ENCODE data around the gene POP4. TPM values are rescaled to one million over a fixed set of nuclear protein-coding genes. Genes with fewer than 3 reads are reported as not detected.
A peak's percentile ranks its signal among the peaks of the same experiment; 100 is the strongest.

POP4 gene
- total RNA-seq, 2 donors from 2014 or later, result 36.3 to 40.8 TPM

- no peak overlapping the region for H3K4me3 ChIP-seq
- DNase-seq (ENCODE audit: low spot score), result no peak
- no peaks in the 10 kb centered on the region for H3K27me3 ChIP-seq
- no peak for TF ChIP-seq CTCF (IDR thresholded peaks at IDR 0.05)
- no peak overlapping the region for H3K27ac ChIP-seq
- peaks cover 0 to 5% of the 10 kb centered on the region in 2 donors for H3K9me3 ChIP-seq
- no peaks in the 10 kb centered on the region for H3K36me3 ChIP-seq
- no peaks in the 10 kb centered on the region for H3K4me1 ChIP-seq
Observed at GRCh38 chr19:29653398-29653797, 47.3 kb downstream of the POP4 start.

DNA sequence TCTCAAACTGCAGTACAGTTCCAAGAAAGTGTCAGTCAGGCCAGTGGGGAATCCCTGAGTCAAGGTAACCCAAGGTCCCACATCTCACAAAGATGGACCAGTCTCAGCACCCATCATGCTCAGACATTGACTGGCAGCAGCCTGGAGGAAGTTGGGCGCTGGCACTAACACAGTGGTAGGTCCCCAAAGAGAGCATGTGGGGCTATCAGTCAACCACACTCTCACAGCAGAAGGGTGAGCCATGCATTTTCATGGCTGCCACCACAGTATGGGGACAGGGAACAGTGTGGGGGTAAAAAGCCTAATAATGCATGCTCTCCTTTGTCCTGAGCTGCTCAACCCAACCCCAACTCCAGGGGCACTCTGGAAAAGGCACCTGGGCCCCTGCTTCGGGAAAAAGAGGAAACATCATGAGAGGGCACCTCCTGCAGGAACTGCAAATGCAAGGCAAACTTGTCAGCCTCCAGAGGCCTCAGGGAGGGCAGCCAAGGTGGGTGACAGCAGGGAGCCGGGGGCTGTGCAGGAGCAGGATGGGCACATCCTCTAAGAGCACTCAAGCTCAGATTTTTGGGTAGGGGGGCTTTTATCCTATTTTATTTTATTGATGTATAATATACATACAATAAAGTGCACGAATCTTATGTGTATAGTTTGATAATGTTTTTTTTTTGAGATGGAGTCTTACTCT, 49.7 kb downstream of the POP4 start:
- H3K9me3 ChIP-seq, result peaks cover 0 to 5% of the 10 kb centered on the region in 2 donors
- no peak for DNase-seq (ENCODE audit: low spot score)
- no peaks in the 10 kb centered on the region for H3K27me3 ChIP-seq
- H3K27ac ChIP-seq, result no peak overlapping the region
- TF ChIP-seq CTCF (IDR thresholded peaks at IDR 0.05), result no peak
- no peaks in the 10 kb centered on the region for H3K36me3 ChIP-seq
- H3K4me3 ChIP-seq, result no peak overlapping the region
- peaks cover 0 to 3% of the 10 kb centered on the region in 2 donors for H3K4me1 ChIP-seq

DNA sequence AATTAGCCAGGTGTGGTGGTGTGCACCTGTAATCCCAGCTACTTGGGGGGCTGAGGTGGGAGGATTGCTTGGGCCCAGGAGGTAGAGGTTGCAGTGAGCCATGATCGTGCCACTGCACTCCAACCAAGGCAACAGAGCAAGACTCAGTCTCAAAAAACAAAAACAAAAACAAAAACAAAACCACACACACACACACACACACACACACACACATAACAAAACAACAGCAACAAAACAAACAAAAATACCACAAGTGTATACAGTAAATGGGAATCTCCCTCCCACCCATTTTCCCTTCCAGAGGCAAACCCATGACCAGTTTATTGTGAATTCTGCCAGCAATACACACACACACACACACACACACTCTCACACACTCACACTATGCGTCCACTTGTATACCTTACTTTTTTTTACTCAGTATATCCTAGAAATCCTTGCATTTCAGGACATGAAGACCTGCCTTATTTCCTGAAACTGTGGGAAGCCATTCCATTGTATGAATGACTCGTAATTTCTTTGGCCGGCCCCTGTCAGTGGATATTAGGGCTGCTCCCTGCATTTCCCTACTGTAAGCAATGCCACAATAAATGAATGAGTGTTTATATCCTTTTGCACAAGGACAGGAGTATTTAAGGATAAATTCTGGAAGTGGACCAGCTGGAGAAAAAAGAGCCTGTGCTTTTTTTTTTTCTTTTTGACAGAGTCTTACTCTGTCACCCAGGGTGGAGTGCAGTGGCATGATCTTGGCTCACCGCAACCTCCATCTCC, 52.3 kb downstream of the POP4 start:
- no peak for TF ChIP-seq CTCF (IDR thresholded peaks at IDR 0.05)
- Histone ChIP-seq H3K27ac (no peak overlapping the region), H3K4me1 (peaks cover 0 to 29% of the 10 kb centered on the region in 2 donors), H3K27me3 (no peaks in the 10 kb centered on the region), H3K36me3 (no peaks in the 10 kb centered on the region), H3K4me3 (no peak overlapping the region), H3K9me3 (peaks cover 0 to 5% of the 10 kb centered on the region in 2 donors)
- DNase-seq (ENCODE audit: low spot score), result no peak

DNA sequence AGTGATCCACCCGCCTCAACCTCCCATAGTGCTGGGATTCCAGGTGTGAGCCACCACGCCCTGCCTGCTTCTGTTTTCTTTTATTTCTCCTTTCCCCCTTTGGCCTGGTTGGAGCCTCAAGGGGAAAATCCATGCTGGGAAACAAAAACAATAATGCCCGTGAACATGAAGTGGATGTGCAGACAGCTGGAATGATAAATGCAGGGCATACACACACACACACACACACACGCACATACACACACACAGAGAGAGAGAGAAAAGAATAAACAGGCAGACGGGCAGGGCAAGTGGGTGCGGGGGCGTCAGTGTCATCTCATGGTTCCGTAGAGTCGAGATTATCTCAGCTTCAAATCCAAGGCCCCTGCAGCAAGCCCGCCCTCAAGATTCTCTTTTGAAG, 54.8 kb downstream of the POP4 start:
- Histone ChIP-seq H3K36me3 (no peaks in the 10 kb centered on the region), H3K9me3 (no peaks in the 10 kb centered on the region), H3K27me3 (no peaks in the 10 kb centered on the region), H3K4me1 (peaks cover 0 to 46% of the 10 kb centered on the region in 2 donors), H3K4me3 (no peak overlapping the region), H3K27ac (peak overlapping the region; percentile 94 to 96)
- no peak for TF ChIP-seq CTCF (IDR thresholded peaks at IDR 0.05)
- DNase-seq (ENCODE audit: low spot score), result no peak

- Histone ChIP-seq H3K4me3 (peak overlapping the region; percentile 0 to 13), H3K4me1 (peaks cover 0 to 51% of the 10 kb centered on the region in 2 donors), H3K27ac (peak overlapping the region; percentile 94 to 96), H3K9me3 (no peaks in the 10 kb centered on the region), H3K36me3 (peaks cover 3% of the 10 kb centered on the region), H3K27me3 (no peaks in the 10 kb centered on the region)
- no peak for TF ChIP-seq CTCF (IDR thresholded peaks at IDR 0.05)
- no peak for DNase-seq (ENCODE audit: low spot score)
Observed at GRCh38 chr19:29662278-29662603, 56.2 kb downstream of the POP4 start.
